ENCODE measurements around the gene ADAMTS19. TPM values are rescaled to one million over a fixed set of nuclear protein-coding genes. Genes with fewer than 3 reads are reported as not detected.

ADAMTS19 gene
- total and polyA plus RNA-seq, 2 of the 8 experiments (the other 6 are each of a cell fraction or from before 2014, with no cell fraction given): 17.3 to 28.8 TPM

DNA sequence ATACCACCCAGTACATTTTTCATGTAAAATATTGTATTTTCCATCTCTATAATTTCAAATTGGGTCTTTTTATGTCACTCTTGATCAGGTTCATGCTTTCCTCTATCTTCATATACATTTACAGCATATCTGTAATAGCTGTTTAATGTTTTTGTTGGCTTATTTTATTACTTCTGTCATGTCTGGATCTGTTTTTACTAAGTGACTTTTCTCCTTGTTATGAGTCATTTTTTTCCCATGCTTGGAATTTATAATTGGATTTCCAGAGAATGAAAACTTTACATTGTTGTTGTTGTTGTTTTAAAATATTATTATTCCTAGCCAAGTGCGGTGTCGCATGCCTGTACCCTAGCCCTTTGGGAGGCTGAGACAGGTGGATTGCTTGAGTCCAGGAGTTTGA is 5.6 kb upstream of the ADAMTS19 start:
- Histone ChIP-seq H2BK120ac (replicated peaks; ENCODE audit: low read depth, low read length) (no peak overlapping the region), H2BK5ac (ENCODE audit: low read depth, low read length) (no peak overlapping the region), H4K91ac (replicated peaks; ENCODE audit: insufficient read length, low read length) (no peak overlapping the region), H3K9me3 (ENCODE audit: insufficient read depth in 2 of 2, low read depth in 1 of 2, low read length in 1 of 2) (0 out of 4 replicates have a peak, but pooled peaks cover 0 to 6% of the 10 kb centered on the region in 2 experiments), H3K4me2 (ENCODE audit: insufficient read depth in 1 of 2, low read depth in 2 of 2, low read length in 2 of 2) (no peak overlapping the region), H3K27ac (ENCODE audit: low read depth, low read length) (no peak overlapping the region), H3K23me2 (ENCODE audit: low read depth, low read length) (peaks cover 3% of the 10 kb centered on the region; the same call in 1 of the 2 replicates), H2BK12ac (ENCODE audit: low read depth, low read length) (no peak overlapping the region), H2AK5ac (ENCODE audit: low read depth, low read length) (no peak overlapping the region), H2BK15ac (ENCODE audit: low read length) (no peak overlapping the region), H4K5ac (ENCODE audit: insufficient read length, low read depth, low read length) (no peak overlapping the region), H3K9ac (replicated peaks in 1 of 4; ENCODE audit: extremely low read depth in 1 of 4, low read depth in 3 of 4, low read length in 3 of 4) (no peak overlapping the region), H3K36me3 (ENCODE audit: control insufficient read depth in 2 of 4, insufficient read depth in 4 of 4, low read length in 3 of 4) (no peaks in the 10 kb centered on the region), H3K27me3 (replicated peaks in 1 of 4; ENCODE audit: control insufficient read depth in 3 of 4, extremely low read depth in 1 of 4, insufficient read depth in 3 of 4, low read length in 3 of 4) (no peaks in the 10 kb centered on the region), H4K8ac (ENCODE audit: extremely low read depth, insufficient read depth, low read length) (no peak overlapping the region; the same call in 1 of the 2 replicates), H3K4me1 (replicated peaks in 1 of 4; ENCODE audit: control insufficient read depth in 3 of 4, insufficient read depth in 4 of 4, low read length in 3 of 4) (peaks cover 0 to 4% (median 0%) of the 10 kb centered on the region in 4 experiments; a peak in 1 of 7 replicates), H4K20me1 (replicated peaks in 1 of 2; ENCODE audit: control insufficient read depth in 1 of 2, insufficient read depth in 2 of 2, low read length in 2 of 2) (no peaks in the 10 kb centered on the region), H3K56ac (replicated peaks; ENCODE audit: insufficient read length, low read depth, low read length) (no peak overlapping the region), H3K18ac (ENCODE audit: extremely low read depth, low read length) (no peak overlapping the region), H3K79me1 (ENCODE audit: low read depth, low read length) (no peaks in the 10 kb centered on the region), H3K23ac (ENCODE audit: insufficient read length) (no peak overlapping the region), H3K4ac (replicated peaks; ENCODE audit: insufficient read length, low read depth, low read length) (no peak overlapping the region), H3K79me2 (ENCODE audit: control insufficient read depth in 1 of 2, insufficient read depth in 2 of 2, low read length in 2 of 2) (no peaks in the 10 kb centered on the region), H3K14ac (ENCODE audit: insufficient read length) (no peak overlapping the region), H2BK20ac (ENCODE audit: low read length) (no peak overlapping the region), H3K4me3 (ENCODE audit: extremely low read depth in 1 of 4, insufficient read depth in 2 of 4, low read depth in 3 of 4, low read length in 4 of 4) (no peak overlapping the region), H2AFZ (ENCODE audit: low read length) (no peak overlapping the region)
- no peak for DNase-seq (ENCODE audit: low read depth in 1 of 2, low spot score in 2 of 2)
- TF ChIP-seq EGR1 (IDR thresholded peaks at IDR 0.05; ENCODE audit: borderline replicate concordance, low read depth, low read length) (no peak), CREB1 (IDR thresholded peaks at IDR 0.05) (no peak), HDAC6 (IDR thresholded peaks at IDR 0.05; ENCODE audit: low read depth, low read length) (no peak), SRF (IDR thresholded peaks at IDR 0.05; ENCODE audit: low read depth, low read length) (no peak), KDM1A (IDR thresholded peaks at IDR 0.05; ENCODE audit: borderline replicate concordance, low read length) (no peak), MAFK (IDR thresholded peaks at IDR 0.05; ENCODE audit: low read depth, low read length) (no peak), BRCA1 (IDR thresholded peaks at IDR 0.05; ENCODE audit: low read depth, low read length) (no peak), NRF1 (IDR thresholded peaks at IDR 0.05; ENCODE audit: low read depth, low read length) (no peak), RXRA (IDR thresholded peaks at IDR 0.05; ENCODE audit: insufficient read depth, low read depth, low read length) (no peak)
- TF ChIP-seq, protein P1, sequence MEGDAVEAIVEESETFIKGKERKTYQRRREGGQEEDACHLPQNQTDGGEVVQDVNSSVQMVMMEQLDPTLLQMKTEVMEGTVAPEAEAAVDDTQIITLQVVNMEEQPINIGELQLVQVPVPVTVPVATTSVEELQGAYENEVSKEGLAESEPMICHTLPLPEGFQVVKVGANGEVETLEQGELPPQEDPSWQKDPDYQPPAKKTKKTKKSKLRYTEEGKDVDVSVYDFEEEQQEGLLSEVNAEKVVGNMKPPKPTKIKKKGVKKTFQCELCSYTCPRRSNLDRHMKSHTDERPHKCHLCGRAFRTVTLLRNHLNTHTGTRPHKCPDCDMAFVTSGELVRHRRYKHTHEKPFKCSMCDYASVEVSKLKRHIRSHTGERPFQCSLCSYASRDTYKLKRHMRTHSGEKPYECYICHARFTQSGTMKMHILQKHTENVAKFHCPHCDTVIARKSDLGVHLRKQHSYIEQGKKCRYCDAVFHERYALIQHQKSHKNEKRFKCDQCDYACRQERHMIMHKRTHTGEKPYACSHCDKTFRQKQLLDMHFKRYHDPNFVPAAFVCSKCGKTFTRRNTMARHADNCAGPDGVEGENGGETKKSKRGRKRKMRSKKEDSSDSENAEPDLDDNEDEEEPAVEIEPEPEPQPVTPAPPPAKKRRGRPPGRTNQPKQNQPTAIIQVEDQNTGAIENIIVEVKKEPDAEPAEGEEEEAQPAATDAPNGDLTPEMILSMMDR (IDR thresholded peaks at IDR 0.05; ENCODE audit: control extremely low read depth in 1 of 3, insufficient read depth in 1 of 3, low read depth in 1 of 3, low read length in 3 of 3): no peak
- WGBS, 2 experiments (ENCODE audit: extremely low coverage in 1 of 2, insufficient coverage in 1 of 2, insufficient read length in 1 of 2, insufficient replicate concordance in 2 of 2, low coverage in 1 of 2, low lambda C conversion rate in 2 of 2, missing lambda C conversion rate in 1 of 2): 100% methylated on average over 2 of the region's 2 CpGs; no CpG with 5 or more reads in 1 of the 2 experiments
- ChIA-PET CTCF (ENCODE audit: partially characterized antibody) (interaction anchor here (2.0 kb wide), 1 partner anchor 14 kb away, joined by 6 read pairs; no protein-coding TSS in a partner anchor), POLR2A (ENCODE audit: partially characterized antibody) (no interaction called here)
- no peak for FAIRE-seq
